HuH-7.5 (cell line): ENCODE measurements around the gene OPRL1.

Experiments used
- DNase-seq: peaks from one replicate; pipeline ENCODE4 v3.0.0; 2011; ENCODE audit warnings: low spot score

The OPRL1 gene

GRCh38 chr20:64104667-64105451 lies 25.0 kb downstream of the OPRL1 start:
- DNase-seq = no peak

- DNase-seq = no peak
These were observed 26.1 kb downstream of the OPRL1 start for GRCh38 chr20:64105846-64106434.

- no peak for DNase-seq
These were observed 26.6 kb downstream of the OPRL1 start for GRCh38 chr20:64106435-64106961.

- DNase-seq = no peak
These were observed 27.3 kb downstream of the OPRL1 start, which contains the start of gene NPBWR2 for GRCh38 chr20:64106981-64107735. Gene NPBWR2 (minus strand): TSS chr20:64107565. CDS start chr20:64106831, 734 bp downstream.

DNA sequence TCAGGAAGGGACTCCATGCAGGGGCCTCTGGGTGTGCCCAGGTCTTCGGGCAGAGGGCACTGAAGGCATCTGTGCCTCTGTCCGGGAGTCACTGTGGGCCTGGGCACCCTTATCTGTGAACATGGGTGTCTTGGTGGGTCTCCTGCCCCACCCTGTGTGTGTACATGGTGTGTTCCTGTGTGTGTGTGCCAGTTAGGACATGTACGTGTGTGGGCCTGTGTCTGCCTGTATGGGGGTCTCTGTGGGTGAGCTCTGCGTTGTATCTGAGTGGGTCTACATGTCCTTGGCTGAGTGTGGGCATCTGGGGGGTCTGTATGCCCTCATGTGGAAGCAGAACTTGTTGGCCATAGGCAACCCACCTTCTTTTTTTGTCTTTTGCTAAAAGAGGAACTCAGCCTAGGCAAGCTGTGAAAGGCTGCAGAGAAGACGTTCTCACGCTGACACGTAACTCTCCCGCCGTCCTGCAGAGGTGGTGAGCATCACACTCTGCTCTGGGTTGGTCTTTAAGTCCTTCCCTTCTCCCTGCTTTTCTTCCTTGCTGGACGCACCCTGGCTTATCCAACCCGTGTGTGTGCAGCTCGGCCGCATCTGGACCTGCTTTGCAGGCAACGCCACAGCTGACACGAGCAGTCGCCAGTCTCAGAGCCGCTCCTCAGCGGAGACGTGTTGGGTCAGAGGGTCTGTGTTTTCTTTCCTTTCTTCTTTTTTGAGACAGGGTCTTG lies 28.0 kb downstream of the OPRL1 start:
- DNase-seq = no peak

DNA sequence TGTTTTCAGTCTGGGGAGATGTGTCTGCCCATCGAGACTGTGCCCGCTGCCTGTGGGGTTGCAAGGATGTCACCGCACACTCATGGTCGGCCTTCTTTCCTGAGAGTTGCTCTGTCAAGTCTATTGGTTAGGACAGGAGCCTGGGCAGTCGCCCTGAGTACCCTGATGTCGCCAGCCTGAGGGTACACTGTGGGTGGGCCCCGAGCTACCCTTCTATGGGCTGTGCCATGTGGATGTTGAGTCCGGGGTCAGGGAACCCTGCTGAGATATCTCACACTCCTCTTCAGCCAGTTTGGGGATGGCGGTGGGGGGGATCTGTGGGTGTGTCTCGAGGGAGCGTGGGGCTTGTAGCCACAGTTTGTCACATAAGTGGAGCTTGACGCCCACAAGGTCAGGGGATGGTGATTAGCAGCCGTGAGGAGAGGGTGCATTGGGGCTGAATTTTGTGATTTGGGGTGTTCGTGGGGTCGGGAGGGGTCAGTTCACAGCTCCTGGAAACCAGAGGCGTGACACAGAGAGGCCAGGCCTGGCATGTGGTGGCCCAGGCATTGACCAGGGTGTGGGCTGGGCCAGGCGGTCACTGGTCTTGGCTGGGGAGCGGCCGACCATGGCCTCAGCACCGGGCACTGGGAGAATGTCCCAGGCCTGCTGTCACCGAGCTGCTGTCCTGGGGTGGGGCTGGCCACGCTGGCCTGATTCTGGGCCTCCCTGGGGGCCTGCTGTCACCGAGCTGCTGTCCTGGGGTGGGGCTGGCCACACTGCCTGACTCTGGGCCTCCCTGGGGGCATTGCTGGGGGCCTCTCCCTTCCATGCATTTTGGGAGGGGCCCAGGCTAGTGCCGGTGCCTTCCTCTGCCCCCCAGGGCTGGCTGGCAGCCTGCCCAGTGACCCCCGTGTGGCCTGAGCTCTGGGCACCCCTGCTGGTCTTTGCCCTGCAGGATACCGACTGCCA lies 29.1 kb downstream of the OPRL1 start:
- no peak for DNase-seq

DNA sequence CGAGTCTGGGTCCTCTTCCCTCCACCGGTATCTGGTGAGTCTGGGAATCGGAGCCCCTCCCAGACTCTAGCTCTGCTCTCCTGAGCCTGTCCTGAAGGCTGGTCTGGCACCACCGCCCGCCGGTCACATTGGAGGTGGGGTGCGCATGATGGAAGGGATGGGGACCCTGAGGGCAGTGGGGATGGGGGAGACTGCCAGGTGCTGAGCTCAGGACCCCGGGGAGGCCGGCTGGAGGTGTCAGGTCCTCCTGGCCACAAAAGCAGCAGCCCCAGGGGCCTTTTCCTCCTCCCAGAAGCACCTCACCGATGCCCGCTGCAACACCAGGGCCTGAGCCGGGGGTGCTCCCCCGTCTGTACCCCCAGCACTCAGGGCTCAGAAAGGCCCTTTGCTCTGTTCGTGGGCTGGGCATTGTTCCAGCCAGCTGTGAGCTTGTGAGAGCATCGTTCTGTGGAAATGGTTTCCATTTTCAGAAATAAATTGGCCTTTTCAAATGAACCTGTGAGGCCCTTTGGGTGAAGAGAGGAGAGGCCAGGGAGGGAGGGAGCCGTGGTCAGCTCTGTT lies 30.0 kb downstream of the OPRL1 start:
- DNase-seq = no peak

GRCh38 chr20:64110411-64111068 lies 30.7 kb downstream of the OPRL1 start:
- DNase-seq = no peak

GRCh38 chr20:64111841-64112641 lies 32.2 kb downstream of the OPRL1 start:
- DNase-seq = no peak

GRCh38 chr20:64112691-64113443 lies 33.0 kb downstream of the OPRL1 start:
- no peak for DNase-seq

DNA sequence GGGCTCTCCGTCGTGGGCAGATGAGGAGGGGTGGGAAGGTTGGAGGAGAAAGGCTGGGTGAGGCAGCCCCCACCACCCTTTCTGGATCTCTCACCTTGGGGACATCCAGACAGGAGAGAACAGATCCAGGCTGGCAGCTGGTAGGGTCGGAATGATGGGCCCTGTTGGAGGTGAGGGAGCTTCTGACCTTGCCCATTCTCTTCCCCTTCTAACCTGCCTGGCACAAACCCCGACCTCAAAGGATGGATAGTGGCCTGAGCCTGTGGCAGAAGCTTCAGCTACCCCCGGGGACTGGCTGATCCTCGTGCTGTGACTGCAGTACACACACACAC lies 33.5 kb downstream of the OPRL1 start:
- DNase-seq = no peak

- DNase-seq = no peak
These were observed 34.0 kb downstream of the OPRL1 start for GRCh38 chr20:64113796-64114355.

DNA sequence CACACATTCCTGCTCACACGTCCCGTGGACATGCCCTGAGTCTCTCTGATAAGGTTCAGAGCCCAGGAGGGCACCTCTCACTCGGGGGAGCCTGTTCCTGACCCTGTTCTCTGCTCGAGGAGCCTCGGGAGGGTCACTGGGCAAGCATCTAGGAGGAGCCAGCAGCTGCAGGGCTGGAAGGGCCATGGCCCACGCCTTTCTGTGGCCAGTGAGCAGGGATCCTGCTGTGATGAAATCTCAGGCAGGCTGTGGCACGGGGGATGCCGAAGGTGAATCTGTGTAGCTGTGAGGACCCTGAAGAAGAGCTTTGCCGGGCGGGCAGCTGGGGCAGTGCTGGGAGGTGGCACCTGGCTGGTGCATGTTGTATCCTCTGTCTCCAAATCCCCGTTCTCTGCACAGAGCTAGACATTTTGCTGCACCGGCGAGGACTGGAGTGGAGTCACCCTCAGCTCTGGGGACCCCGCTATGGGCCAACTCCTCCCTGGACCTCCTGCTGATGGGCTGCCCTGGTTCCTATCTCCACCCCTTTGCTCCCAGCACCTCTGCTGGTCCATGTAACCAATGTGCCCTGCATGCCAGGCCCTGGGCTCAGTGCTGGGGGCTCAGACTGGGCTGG lies 34.6 kb downstream of the OPRL1 start:
- no peak for DNase-seq

DNA sequence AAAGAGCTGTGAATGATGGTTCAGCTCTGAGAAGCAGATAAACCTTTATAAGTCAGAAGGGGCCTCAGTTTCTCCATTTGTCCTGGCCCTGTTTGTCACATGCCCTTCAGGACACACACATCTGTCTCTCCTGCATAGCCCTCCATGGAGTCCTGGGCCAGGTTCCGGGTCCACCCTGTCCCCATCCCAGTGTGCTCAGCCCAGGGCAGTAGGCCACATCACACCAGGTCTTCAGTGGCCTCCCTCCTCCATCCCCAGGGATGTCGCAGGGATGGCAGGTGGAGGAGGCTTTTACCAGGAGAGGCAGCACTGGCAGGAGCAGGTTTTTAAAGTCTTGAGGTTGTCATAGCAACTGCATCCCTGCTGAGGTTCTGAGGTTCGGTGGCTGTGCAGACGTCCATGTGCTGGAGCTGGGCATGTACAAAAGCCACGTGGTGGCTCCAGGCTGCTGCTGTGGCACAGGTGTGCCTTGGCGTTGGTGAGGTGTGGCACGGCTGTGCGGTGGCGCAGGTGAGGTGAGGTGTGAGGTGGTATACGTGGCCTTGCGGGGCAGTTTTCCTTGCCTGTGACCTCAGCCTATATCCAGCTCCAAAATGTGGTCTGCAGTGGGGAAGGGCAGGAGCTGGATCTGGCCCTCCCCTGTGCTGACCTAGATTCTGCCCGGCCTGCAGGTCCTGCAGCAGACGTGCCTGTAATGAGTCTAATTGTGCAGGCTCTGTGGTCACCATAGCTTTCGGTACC lies 35.5 kb downstream of the OPRL1 start:
- DNase-seq = no peak

- DNase-seq = no peak
These were observed 36.1 kb downstream of the OPRL1 start for GRCh38 chr20:64116016-64116415.

DNA sequence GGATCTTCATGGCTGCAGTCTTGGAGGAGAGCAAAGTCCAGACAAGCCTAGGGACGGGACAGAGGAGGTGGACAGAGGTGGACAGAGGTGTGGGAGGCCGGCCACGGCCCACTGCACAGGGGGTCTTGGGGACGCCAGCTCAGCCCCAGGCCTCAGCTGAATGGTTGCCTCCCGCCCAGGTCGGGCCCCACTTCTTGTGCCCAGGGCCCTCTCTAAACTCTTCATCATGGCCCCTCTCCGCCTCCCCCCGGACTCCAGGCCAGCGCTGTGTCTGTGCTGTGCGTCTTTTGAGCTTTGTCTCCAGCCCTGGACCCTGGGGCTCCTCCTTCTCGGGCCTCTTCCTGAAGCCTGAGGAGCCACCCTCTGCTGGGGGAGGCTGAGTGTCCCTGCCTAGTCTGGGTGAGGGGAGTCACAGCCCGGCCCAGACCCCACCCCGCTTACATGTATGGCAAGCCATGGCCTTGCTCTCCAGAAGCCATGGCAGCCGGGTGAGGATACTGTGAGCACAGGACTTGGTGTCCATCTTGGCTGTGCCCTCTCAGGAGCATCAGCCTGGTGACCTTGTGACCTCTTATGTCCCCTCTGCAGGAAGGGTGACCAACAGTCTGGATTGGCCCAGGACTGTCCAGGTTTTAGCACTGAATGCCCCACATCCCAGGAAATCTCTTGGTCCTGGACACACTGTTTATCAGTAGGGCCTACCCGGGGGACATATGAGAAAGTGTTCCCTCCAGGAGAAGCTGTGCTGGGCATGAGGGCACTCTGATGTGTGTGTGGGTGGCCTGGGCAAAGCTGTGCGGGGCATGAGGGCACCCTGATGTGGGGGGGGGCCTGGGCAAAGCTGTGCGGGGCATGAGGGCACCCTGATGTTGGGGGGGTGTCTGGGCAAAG lies 36.9 kb downstream of the OPRL1 start:
- DNase-seq = no peak
